Subcutaneous adipose tissue (tissue), 4 donors: ENCODE results near the gene ARHGAP4. TPM values are rescaled to one million over a fixed set of nuclear protein-coding genes. Genes with fewer than 3 reads are reported as not detected.

ENCODE experiments used
- total RNA-seq, 4 donors: library from RNA; depleted of rRNA; stranded (reverse); fragments of >200 nt; gene quantifications; one replicate each; pipeline ENCODE4 v1.1.0, GENCODE V29; 2016
- TF ChIP-seq, protein P1 (sequence below): fragments of 450-650 bp; IDR thresholded peaks from one replicate; pipeline ENCODE4 v1.5.1; 2016; ENCODE audit warnings: low read depth, mild to moderate bottlenecking, control low read depth, antibody characterized with exemption, moderate library complexity

The ARHGAP4 gene
- total RNA-seq, 4 donors from 2014 or later, result 8.5 to 37.4 (median 28.2) TPM

DNA sequence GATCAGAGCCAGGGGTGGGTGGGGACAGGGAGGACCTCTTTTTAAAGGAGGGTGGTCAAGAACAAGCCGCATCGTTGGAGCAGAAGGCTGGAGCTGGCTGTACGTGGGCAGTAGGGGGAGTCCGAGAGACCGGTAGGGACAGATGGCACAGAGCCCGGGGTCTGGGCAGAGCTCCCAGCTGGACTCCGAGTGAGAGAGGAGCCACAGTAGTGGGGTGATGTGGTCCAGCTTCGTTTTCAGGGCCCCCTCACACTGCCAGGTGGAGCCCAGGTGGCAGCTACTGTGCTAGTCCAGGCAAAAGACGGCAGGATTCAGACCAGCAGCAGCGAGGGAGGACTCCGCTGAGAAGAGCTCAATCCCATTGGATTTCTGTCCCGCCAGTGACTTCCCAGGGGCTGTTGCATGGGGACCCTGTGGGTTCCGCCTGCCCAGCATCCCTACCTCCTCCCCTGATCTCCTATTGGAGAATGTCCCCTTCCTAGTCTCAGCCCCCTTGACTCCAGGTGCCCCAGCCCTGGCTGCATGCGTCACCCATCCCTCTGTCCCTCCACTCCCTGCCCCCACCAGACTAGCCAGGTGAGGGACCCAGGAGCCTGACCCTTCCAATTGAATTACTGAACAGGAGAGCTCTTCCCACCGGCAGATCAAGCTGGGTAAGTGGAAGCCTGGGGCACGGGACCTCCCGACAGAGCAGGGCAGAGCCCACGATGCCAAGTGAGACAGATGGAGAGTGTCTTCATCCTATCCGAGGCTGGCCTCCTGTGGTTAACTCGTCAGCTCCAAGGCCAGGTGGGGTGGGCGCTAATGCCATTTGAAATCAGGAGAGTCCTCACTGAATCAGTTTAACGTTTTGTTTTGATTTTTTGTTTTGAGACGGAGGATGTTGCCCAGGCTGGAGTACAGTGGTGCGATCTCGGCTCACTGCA is 2.9 kb downstream of the ARHGAP4 start:
- TF ChIP-seq, protein P1, sequence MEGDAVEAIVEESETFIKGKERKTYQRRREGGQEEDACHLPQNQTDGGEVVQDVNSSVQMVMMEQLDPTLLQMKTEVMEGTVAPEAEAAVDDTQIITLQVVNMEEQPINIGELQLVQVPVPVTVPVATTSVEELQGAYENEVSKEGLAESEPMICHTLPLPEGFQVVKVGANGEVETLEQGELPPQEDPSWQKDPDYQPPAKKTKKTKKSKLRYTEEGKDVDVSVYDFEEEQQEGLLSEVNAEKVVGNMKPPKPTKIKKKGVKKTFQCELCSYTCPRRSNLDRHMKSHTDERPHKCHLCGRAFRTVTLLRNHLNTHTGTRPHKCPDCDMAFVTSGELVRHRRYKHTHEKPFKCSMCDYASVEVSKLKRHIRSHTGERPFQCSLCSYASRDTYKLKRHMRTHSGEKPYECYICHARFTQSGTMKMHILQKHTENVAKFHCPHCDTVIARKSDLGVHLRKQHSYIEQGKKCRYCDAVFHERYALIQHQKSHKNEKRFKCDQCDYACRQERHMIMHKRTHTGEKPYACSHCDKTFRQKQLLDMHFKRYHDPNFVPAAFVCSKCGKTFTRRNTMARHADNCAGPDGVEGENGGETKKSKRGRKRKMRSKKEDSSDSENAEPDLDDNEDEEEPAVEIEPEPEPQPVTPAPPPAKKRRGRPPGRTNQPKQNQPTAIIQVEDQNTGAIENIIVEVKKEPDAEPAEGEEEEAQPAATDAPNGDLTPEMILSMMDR, result no peak

DNA sequence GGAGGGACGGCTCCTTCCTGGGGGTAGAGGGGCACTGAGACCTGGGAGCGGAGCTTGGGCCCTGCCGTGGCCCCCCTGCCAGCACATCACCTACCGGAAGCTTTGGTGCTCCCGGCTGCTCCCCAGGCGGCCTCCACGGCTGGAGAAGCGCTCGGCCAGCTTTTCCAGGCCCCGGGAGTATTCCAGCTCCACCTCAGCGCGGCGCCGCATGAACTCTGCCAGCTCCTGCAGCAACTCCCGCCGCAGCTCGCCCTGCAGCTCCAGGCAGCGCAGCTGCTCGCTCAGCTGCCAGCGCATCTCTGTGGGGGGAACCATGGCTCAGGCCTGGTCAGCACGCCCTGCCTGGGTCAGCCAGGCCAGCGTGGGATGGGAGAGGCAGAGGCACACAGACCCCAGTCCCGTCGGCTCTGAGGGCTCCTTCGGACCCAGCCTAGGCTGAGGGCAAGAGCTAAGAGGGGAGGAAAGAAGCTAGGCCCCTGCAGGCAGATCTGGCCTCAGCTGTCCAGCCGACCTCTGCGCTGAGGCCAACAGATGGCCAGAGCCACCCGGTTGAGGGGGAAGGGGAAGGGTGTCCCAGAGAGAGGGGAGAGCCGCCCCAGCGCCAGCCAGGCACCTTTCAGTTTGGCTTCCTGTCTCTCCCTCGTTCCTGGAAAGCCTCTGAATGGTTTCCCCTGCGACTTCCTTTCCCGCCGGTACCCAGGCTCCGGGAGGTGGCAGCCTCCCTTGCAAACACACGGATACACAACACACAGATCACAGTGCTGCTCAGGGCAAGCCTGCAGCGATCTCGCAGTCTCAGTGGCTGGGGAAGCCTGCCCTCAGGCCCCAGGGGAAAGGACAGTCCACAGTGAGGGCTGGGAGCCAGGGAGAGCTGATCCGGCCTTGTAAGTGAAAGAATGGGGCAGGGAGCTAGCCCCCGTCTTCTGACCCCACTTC is 4.3 kb downstream of the ARHGAP4 start:
- TF ChIP-seq, protein P1, result no peak

GRCh38 chrX:153921070-153921469 is 5.0 kb downstream of the ARHGAP4 start:
- TF ChIP-seq, protein P1, result no peak

DNA sequence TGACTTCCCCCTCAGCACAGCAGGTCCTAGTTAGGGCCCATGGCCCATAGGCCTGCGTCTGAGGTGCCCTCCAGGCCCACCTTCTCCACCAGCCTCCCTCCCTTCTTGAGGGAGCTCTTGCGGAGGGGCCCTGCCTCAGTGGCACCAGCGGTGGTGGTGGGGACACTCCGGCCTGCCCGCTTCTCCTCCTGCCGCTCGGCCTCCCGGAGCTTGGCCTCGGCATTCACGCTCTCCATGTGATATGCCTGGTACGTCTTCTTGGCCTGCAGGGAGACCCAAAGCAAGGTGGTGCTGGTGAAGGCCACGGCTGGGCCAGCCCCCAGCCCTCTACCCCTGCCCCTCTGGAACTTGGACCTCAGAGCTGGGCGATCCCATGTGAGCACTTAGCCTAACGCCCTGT is 5.5 kb downstream of the ARHGAP4 start:
- TF ChIP-seq, protein P1, result no peak

DNA sequence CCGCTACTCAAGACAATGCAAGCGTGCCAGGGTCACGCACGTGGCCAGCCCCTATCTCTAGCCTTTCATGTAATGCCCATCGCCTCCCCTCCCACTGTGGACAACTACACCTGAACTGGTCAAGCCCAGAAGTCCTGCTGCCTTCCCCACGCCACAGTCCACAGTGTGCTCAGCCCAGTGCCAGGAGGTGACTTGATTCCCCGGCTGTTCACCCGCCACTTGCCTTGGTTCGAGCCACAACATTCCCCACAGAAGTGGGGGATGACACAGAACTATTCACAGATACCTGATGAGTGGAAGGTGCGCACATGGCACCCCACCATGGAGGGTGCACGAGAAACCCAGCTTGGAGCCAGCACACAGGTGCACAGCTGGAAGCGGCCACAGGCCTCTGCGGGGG is 6.8 kb downstream of the ARHGAP4 start:
- TF ChIP-seq, protein P1, result no peak

DNA sequence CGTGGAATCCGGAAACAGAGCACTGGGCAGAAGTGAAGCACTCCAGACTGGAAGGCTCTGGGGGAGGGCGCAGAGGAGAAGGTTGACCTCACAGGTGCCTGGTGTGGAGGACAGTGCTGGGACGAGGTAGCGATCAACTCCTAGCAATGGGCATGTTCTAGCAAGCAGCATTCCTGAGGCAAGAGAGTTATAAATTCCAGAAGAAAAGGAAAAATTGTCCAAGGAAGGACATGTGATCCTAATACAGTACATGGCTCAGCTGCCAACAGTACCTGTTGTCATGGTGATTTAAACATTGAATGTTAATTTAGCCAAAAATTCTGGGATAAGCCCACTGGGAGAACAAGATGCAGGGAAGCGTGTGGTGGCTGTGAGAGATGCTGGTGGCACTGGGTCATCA is 8.2 kb downstream of the ARHGAP4 start:
- TF ChIP-seq, protein P1, result no peak

- TF ChIP-seq, protein P1, result no peak
Observed at GRCh38 chrX:153913701-153914100, 12.4 kb downstream of the ARHGAP4 start.
